Activated naive CD4-positive, alpha-beta T cell treated with Interleukin-2 at 50 U/mL for 16 hours (primary cell): ENCODE data around the gene SLC25A44.
"Not testable (repeated sequence)": the region's sequence is repeated elsewhere in the genome, so short reads cannot be mapped to it uniquely, and the experiment has no call there.

Experiments
- DNase-seq: peaks from one replicate; pipeline ENCODE4 v3.0.0-alpha.2; 2020

The SLC25A44 gene

GRCh38 chr1:156212130-156212529, 18.2 kb downstream of the SLC25A44 start:
- no peak for DNase-seq

- peak; percentile 96 for DNase-seq
These were observed 19.1 kb downstream of the SLC25A44 start, which contains the start of gene PMF1 for GRCh38 chr1:156212833-156213643. Gene PMF1, plus strand, starts transcription at chr1:156213007. Its CDS starts 9 bp downstream, at chr1:156213016.

GRCh38 chr1:156213644-156213966, 19.7 kb downstream of the SLC25A44 start:
- DNase-seq: no peak

- DNase-seq: peak; percentile 41
These were observed 20.3 kb downstream of the SLC25A44 start for GRCh38 chr1:156214024-156214748.

GRCh38 chr1:156216361-156217086, 22.6 kb downstream of the SLC25A44 start:
- DNase-seq: not testable (repeated sequence)

- peak; percentile 34 for DNase-seq
These were observed 24.0 kb downstream of the SLC25A44 start for GRCh38 chr1:156217871-156218270.

- no peak for DNase-seq
These were observed 26.3 kb downstream of the SLC25A44 start for GRCh38 chr1:156220226-156220625.

- no peak for DNase-seq
These were observed 28.2 kb downstream of the SLC25A44 start for GRCh38 chr1:156221986-156222692.

GRCh38 chr1:156225677-156226014, 31.7 kb downstream of the SLC25A44 start:
- no peak for DNase-seq

GRCh38 chr1:156226116-156226538, 32.2 kb downstream of the SLC25A44 start:
- no peak for DNase-seq

GRCh38 chr1:156226782-156227181, 32.9 kb downstream of the SLC25A44 start:
- no peak for DNase-seq

- DNase-seq: no peak
These were observed 34.6 kb downstream of the SLC25A44 start for GRCh38 chr1:156228501-156228900.

GRCh38 chr1:156229809-156230472, 36.0 kb downstream of the SLC25A44 start:
- DNase-seq: no peak

- no peak for DNase-seq
These were observed 36.6 kb downstream of the SLC25A44 start for GRCh38 chr1:156230473-156230837.

- DNase-seq: no peak
These were observed 38.4 kb downstream of the SLC25A44 start for GRCh38 chr1:156232201-156232894.

GRCh38 chr1:156233426-156234127, 39.7 kb downstream of the SLC25A44 start:
- DNase-seq: no peak

GRCh38 chr1:156236164-156236563, 42.3 kb downstream of the SLC25A44 start:
- no peak for DNase-seq

GRCh38 chr1:156238248-156238647, 44.3 kb downstream of the SLC25A44 start:
- DNase-seq: no peak

- no peak for DNase-seq
These were observed 47.5 kb downstream of the SLC25A44 start for GRCh38 chr1:156241311-156241811.

- DNase-seq: no peak
These were observed 48.0 kb downstream of the SLC25A44 start, which contains the start of gene BGLAP for GRCh38 chr1:156241926-156242325. Gene BGLAP, plus strand, starts transcription at chr1:156242184. Its CDS starts 48 bp downstream, at chr1:156242232.

GRCh38 chr1:156242738-156243137, 48.8 kb downstream of the SLC25A44 start:
- DNase-seq: no peak
